Gastrocnemius medialis (tissue), 4 donors: Measurements from ENCODE around the gene GOLPH3.

Source experiments
- POLR2A ChIP-seq, 2 donors: fragments of 450-650 bp; IDR thresholded peaks; one replicate each; pipeline ENCODE4 v1.6.1; 2017; ENCODE audit warnings: antibody characterized with exemption in 2 of 2, mild to moderate bottlenecking in 2 of 2, moderate library complexity in 2 of 2
- TF ChIP-seq, protein P1 (sequence below), 5 experiments: fragments of 450-650 bp in 3 of 5; fragments of 200-600 bp in 2 of 5; sonication (generic) in 2 of 5; IDR thresholded peaks in 4 of 5; conservative IDR thresholded peaks in 1 of 5; 1 replicate in 4 of 5; 2 replicates in 1 of 5; pipeline ENCODE4 v1.5.1; 2016 to 2019; ENCODE audit warnings: antibody characterized with exemption in 5 of 5, mild to moderate bottlenecking in 3 of 5, moderate library complexity in 3 of 5

DNA sequence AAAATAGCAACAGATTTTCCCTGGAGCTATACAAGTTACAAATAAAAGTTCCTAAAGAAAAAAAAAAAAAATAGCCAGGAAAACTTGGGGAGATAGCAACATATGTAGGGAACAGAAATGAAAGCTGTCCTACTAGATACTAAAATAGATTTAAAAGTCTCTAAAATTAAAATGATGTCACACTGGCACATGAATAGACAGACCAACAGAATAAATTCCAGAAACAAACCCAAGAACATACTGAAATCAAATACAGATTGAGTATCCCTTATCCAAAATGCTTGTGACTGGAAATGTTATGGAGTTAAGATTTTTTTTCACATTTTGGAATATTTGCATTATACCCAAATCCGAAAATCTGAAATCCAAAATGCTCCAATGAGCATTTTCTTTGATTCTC lies 23.8 kb downstream of the GOLPH3 start:
- TF ChIP-seq, protein P1, sequence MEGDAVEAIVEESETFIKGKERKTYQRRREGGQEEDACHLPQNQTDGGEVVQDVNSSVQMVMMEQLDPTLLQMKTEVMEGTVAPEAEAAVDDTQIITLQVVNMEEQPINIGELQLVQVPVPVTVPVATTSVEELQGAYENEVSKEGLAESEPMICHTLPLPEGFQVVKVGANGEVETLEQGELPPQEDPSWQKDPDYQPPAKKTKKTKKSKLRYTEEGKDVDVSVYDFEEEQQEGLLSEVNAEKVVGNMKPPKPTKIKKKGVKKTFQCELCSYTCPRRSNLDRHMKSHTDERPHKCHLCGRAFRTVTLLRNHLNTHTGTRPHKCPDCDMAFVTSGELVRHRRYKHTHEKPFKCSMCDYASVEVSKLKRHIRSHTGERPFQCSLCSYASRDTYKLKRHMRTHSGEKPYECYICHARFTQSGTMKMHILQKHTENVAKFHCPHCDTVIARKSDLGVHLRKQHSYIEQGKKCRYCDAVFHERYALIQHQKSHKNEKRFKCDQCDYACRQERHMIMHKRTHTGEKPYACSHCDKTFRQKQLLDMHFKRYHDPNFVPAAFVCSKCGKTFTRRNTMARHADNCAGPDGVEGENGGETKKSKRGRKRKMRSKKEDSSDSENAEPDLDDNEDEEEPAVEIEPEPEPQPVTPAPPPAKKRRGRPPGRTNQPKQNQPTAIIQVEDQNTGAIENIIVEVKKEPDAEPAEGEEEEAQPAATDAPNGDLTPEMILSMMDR (IDR thresholded peaks at IDR 0.05 in 4 of 5, conservative IDR thresholded peaks at IDR 0.05 in 1 of 5), result no peak
- no peak for TF ChIP-seq POLR2A (IDR thresholded peaks at IDR 0.05)
